GM23338 (cell line): ENCODE data around the gene PAK4. TPM values are rescaled to one million over a fixed set of nuclear protein-coding genes. Genes with fewer than 3 reads are reported as not detected.

ENCODE experiments used
- CTCF ChIP-seq, 2 experiments: fragments of 200-600 bp in 1 of 2; sonication (generic) in 1 of 2; conservative IDR thresholded peaks; 2 replicates each; pipeline versions ENCODE4 v1.5.1 to v1.6.1; 2016 to 2017; ENCODE audit warnings: antibody characterized with exemption in 2 of 2, low read depth in 2 of 2, mild to moderate bottlenecking in 2 of 2, moderate library complexity in 1 of 2
- EZH2 ChIP-seq: fragments of 200-600 bp; sonication (generic); IDR thresholded peaks from one replicate; pipeline ENCODE4 v1.8.0; 2017; ENCODE audit warnings: antibody characterized with exemption, mild to moderate bottlenecking, low read depth; ENCODE audit not compliant: unreplicated experiment
- EZH2phosphoT487 ChIP-seq: fragments of 200-600 bp; sonication (generic); IDR thresholded peaks from one replicate; pipeline ENCODE4 v1.8.1; 2018; ENCODE audit warnings: antibody characterized with exemption; ENCODE audit not compliant: unreplicated experiment
- NANOG ChIP-seq: IDR thresholded peaks from 2 replicates; pipeline ENCODE4 v1.6.1; 2016; ENCODE audit warnings: antibody characterized with exemption, borderline replicate concordance
- POLR2AphosphoS5 ChIP-seq: IDR thresholded peaks from 2 replicates; pipeline ENCODE4 v1.6.1; 2016; ENCODE audit warnings: antibody characterized with exemption, low read depth
- ZNF114 ChIP-seq: fragments of 250-450 bp; sonication (Bioruptor Pico); IDR thresholded peaks from 2 replicates; pipeline ENCODE4 v1.5.0; 2020; ENCODE audit warnings: mild to moderate bottlenecking, moderate library complexity
- ZNF331 ChIP-seq: fragments of 250-450 bp; sonication (Bioruptor Pico); IDR thresholded peaks from 2 replicates; pipeline ENCODE4 v1.5.0; 2020; ENCODE audit warnings: low read depth, mild to moderate bottlenecking, moderate library complexity
- polyA plus RNA-seq: library from polyadenylated mRNA; unstranded; fragments of >200 nt; fragmentation: Nextera tagmentation; extraction: Ambion mirVana; gene quantifications from 2 replicates; pipeline ENCODE4 v1.2.1, GENCODE V29; 2016
- total RNA-seq: library from RNA; depleted of rRNA; stranded (reverse); fragments of >200 nt; shearing (Covaris generic); gene quantifications from 2 replicates; pipeline ENCODE4 v1.2.3, GENCODE V29; 2014
- TF ChIP-seq, protein P1 (sequence below): fragments of 250-450 bp; sonication (Bioruptor Pico); IDR thresholded peaks from 2 replicates; pipeline ENCODE4 v1.5.0; 2020; ENCODE audit warnings: mild to moderate bottlenecking, moderate library complexity

The PAK4 gene
- total and polyA plus RNA-seq, 2 experiments from 2014 or later = 28.7 to 35.4 TPM

DNA sequence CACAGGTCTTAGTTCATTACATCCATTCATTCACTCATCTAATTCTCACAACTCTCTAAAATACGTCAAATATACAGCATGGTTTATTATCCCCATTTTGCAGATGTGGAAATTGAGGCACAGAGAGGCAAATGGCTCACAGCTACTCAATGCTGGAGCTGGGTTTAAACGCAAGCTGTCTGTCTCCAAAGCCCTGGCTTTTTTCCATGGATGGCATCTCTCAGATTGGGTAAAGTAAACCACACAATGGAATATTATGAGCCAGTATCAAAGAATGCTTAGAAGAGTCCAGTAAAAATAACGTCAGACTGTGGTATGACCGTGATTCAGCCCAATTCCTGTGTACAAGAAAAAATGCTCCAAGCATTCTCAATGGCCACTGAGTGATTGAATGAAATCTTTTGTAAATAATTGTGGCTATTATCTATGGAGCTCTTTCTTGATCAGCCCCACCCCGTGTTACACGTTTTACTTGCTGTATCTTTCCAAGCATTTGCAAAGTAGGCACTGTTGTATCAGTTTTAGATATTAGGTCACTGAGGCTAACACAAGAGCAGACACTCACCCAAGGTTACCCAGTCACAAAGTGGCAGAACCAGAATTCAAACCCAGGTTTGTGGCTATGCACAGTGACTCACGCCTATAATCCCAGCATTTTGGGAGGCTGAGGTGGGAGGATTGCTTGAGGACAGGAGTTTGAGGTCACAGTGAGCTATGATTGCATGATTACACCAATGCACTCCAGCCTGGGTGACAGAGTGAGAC, 47.0 kb upstream of the PAK4 start (continued):
- TF ChIP-seq, protein P1, sequence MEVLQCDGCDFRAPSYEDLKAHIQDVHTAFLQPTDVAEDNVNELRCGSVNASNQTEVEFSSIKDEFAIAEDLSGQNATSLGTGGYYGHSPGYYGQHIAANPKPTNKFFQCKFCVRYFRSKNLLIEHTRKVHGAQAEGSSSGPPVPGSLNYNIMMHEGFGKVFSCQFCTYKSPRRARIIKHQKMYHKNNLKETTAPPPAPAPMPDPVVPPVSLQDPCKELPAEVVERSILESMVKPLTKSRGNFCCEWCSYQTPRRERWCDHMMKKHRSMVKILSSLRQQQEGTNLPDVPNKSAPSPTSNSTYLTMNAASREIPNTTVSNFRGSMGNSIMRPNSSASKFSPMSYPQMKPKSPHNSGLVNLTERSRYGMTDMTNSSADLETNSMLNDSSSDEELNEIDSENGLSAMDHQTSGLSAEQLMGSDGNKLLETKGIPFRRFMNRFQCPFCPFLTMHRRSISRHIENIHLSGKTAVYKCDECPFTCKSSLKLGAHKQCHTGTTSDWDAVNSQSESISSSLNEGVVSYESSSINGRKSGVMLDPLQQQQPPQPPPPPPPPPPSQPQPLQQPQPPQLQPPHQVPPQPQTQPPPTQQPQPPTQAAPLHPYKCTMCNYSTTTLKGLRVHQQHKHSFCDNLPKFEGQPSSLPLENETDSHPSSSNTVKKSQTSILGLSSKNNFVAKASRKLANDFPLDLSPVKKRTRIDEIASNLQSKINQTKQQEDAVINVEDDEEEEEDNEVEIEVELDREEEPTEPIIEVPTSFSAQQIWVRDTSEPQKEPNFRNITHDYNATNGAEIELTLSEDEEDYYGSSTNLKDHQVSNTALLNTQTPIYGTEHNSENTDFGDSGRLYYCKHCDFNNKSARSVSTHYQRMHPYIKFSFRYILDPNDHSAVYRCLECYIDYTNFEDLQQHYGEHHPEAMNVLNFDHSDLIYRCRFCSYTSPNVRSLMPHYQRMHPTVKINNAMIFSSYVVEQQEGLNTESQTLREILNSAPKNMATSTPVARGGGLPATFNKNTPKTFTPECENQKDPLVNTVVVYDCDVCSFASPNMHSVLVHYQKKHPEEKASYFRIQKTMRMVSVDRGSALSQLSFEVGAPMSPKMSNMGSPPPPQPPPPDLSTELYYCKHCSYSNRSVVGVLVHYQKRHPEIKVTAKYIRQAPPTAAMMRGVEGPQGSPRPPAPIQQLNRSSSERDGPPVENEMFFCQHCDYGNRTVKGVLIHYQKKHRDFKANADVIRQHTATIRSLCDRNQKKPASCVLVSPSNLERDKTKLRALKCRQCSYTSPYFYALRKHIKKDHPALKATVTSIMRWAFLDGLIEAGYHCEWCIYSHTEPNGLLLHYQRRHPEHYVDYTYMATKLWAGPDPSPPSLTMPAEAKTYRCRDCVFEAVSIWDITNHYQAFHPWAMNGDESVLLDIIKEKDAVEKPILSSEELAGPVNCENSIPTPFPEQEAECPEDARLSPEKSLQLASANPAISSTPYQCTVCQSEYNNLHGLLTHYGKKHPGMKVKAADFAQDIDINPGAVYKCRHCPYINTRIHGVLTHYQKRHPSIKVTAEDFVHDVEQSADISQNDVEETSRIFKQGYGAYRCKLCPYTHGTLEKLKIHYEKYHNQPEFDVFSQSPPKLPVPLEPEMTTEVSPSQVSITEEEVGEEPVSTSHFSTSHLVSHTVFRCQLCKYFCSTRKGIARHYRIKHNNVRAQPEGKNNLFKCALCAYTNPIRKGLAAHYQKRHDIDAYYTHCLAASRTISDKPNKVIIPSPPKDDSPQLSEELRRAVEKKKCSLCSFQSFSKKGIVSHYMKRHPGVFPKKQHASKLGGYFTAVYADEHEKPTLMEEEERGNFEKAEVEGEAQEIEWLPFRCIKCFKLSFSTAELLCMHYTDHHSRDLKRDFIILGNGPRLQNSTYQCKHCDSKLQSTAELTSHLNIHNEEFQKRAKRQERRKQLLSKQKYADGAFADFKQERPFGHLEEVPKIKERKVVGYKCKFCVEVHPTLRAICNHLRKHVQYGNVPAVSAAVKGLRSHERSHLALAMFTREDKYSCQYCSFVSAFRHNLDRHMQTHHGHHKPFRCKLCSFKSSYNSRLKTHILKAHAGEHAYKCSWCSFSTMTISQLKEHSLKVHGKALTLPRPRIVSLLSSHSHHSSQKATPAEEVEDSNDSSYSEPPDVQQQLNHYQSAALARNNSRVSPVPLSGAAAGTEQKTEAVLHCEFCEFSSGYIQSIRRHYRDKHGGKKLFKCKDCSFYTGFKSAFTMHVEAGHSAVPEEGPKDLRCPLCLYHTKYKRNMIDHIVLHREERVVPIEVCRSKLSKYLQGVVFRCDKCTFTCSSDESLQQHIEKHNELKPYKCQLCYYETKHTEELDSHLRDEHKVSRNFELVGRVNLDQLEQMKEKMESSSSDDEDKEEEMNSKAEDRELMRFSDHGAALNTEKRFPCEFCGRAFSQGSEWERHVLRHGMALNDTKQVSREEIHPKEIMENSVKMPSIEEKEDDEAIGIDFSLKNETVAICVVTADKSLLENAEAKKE (CRISPR knock-in tag) = no peak
- TF ChIP-seq ZNF331 = no peak
- no peak for TF ChIP-seq EZH2
- TF ChIP-seq POLR2AphosphoS5 = no peak
- TF ChIP-seq ZNF114 (CRISPR knock-in tag) = no peak
- TF ChIP-seq NANOG = no peak
- TF ChIP-seq EZH2phosphoT487 = no peak
- TF ChIP-seq CTCF (conservative IDR thresholded peaks at IDR 0.05; ENCODE audit: low read depth in 2 of 2) = no peak
